AML-193 (cell line): ENCODE measurements around the gene TRIM37.
A peak's percentile ranks its signal among the peaks of the same experiment; 100 is the strongest.
"Not testable (repeated sequence)": the region's sequence is repeated elsewhere in the genome, so short reads cannot be mapped to it uniquely, and the experiment has no call there.

Experiments used
- DNase-seq, 2 experiments: peaks; one replicate each; lab custom pipeline; 2025; lab: John Stamatoyannopoulos, UW

The TRIM37 gene, protein sequence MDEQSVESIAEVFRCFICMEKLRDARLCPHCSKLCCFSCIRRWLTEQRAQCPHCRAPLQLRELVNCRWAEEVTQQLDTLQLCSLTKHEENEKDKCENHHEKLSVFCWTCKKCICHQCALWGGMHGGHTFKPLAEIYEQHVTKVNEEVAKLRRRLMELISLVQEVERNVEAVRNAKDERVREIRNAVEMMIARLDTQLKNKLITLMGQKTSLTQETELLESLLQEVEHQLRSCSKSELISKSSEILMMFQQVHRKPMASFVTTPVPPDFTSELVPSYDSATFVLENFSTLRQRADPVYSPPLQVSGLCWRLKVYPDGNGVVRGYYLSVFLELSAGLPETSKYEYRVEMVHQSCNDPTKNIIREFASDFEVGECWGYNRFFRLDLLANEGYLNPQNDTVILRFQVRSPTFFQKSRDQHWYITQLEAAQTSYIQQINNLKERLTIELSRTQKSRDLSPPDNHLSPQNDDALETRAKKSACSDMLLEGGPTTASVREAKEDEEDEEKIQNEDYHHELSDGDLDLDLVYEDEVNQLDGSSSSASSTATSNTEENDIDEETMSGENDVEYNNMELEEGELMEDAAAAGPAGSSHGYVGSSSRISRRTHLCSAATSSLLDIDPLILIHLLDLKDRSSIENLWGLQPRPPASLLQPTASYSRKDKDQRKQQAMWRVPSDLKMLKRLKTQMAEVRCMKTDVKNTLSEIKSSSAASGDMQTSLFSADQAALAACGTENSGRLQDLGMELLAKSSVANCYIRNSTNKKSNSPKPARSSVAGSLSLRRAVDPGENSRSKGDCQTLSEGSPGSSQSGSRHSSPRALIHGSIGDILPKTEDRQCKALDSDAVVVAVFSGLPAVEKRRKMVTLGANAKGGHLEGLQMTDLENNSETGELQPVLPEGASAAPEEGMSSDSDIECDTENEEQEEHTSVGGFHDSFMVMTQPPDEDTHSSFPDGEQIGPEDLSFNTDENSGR

DNA sequence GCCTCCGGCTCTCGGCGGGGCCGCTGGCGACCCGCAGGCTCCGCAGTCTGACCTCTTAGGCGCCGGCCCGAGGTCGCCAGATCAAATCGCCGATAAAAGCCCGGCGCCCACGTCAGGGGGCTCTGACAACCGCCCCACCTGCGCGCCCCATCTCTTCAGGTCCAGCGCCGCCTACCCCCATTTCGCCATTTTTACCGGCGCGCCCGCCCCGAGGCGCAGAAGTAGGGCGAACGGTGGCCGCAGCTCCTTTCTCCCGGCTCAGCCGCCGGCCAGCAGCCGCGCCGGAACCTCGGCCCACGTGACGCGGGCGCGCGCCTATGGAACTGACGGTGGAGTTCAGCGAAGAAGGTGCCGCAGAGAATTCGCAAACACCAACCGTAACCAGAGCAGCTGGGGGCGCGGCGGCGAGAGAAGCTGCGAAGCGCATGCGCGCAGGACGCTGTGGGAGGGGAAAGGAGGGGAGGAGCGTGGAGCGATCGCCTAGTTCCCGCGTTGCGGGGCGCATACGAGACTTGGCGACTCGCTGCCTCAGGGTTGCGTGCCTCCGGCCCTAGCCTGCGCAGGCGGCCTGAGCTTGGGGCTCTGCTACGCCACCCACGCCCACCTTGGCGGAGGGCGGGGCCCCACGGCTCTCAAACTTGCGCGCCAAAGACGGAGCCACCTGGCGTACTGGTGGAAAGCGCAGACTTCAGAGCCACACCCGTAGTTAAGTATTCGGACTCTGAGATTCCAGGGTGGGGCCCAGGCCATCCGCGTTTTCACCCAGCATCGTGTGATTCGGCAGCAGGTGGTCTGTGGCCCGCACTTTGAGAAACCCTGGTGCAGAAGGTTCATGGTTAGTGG, at the start of gene TRIM37:
Gene TRIM37 (minus strand): TSS at position 418 of the 843 bp plus-strand sequence. CDS start 419 bp downstream, outside the sequence.
- DNase-seq: peak; percentile 99

DNA sequence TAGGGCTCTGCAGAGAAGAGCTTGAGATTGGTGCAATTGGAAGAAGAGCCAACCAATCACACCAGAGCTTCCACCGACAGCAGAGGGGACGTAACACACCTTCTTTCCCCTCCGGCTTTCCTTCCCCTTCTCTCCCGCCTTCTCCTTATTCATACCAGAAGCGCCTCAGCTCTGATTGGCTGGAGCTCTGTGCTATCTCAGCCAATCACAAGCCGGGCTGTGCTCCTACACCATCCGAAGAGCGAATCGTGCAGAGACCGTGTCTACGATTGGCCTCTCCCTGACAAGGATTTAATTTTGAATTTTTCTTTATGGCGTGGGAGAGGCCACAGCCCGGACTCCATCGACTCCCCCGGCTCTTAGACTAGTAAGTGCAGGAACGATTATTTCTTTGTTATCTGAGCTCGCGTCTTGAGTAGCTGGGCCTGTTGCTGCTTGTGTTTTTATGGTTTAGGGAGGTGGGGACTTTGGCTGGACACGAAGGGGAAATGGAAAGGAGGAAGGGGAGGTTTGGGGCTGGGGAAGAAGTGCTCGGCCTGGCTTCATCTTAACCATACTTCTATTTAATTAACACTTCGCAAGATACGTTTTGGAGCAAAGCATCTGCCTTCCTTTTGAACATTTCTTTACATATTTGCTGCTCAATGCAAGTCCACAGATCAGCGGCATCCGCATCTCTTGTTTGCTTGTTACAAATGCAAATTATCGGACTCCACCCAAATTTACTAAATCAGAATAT, 48.9 kb upstream of the TRIM37 start, which contains the start of gene PRR11:
Gene PRR11 (plus strand): TSS at position 308 of the 739 bp plus-strand sequence. CDS start 14,007 bp downstream, outside the sequence.
- DNase-seq: peak; percentile 100

DNA sequence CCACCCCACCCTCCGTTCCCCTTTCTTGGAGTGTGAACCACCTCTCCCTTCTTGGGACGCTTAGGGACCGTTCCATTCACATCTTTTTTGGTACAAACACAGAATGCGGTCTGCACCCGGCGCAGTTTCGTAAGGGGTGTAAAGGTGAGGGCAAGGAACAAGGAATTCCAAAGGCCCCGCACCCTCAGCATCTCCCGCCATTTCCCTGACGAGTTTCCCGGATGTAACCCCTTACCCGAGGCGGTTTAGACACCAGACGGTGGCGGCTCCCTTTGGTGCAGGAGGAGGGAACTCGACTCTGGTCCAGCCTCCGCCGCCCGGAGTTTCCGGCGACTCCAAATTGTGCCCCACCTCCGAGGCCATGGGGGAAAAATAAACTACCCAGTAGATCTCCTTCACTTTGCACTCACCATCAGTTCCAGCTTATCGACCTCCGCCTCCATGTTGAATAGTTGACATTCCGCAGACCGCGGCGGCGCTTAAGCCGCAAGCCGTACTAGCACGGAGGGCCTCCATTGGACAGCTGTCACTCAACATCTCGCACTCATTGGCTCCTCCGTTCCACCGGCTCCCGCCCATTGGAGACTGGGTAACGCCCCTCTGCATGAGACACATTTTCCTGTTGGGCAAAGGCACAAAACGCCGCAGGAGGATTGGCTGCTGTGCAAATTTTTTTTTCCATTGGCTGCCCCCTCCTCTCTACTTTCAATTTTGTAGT, 48.2 kb upstream of the TRIM37 start, which contains the start of gene SKA2:
Gene SKA2 (minus strand): TSS at position 466 of the 718 bp plus-strand sequence. CDS start 23 bp downstream, at position 443.
- peak; percentile 100 for DNase-seq

DNA sequence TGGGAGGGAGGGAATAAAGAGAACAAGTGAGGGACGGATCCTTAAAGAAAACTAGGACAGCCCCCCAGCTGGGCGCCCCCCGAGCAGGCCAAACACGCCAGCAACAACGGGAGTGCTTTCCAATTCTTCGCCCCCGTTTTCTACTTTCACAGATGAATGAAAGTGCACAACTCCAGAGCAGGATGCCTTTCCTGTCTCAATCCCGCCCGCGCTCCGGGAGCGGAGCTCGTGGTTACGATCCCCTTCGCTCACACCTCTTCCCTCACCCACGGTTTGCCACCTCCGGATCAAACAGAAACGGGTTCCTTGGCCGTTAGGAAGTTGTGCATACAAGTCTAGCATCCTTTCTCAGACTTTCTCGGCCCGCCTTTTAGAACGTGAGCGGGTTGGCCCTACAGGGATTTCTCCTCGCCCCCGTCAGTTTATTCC, 47.6 kb upstream of the TRIM37 start:
- DNase-seq: peak; percentile 32 to 67

DNA sequence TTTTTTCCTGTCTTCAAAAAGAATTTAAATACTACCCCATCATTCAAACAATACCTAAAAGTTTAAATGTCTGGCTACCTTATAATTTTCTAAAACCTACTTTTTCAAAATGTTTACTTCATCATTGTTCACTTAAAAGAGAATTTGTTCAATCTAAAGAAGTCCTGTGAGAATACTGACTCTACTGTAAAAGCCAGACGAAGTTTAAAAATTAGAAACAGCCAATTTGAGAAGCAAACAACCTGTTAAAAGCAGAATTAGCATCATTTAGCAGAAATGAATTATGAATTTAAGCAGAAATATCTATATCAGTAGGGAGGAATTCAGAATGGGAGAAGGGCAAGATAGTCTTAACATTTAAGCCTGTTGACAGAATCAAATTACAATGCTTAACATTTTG, 46.2 kb upstream of the TRIM37 start:
- DNase-seq: no peak

DNA sequence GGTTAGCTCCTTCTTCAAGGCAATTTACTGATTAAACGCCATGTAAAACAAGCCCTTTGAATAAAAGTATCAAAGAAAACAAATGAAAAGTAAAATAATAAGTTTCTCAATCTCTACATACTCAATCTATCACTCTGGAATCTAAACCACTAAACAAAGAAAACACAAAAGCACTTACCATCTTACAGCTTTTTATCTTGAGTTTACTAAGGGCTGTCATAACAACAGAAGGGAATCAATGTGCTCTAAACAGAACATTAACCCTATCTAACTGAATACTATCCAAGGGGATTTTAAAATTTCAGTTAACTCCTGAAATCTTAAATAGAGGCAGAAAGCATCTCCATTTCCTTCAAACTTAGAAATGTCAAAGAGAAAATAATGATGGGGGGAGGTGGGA, 44.9 kb upstream of the TRIM37 start:
- no peak for DNase-seq

DNA sequence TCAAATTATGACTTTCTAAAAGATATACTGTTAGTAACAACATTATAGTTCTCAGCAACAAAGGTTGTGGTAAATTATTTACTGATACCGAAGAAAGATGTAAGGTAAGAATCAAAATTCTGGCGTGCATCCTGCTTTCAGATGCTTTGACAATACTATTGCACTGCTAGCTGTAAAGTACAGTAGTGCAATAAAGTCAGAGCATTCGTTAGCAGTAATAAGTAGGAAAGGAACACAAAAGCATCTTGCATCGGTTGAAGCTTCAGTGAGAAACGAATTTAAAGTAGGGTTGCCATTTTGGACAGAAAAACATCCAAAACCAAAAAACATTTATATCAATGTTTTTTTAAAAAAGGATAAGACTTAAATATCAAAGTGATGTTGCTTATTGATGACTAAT, 44.3 kb upstream of the TRIM37 start:
- DNase-seq: no peak

DNA sequence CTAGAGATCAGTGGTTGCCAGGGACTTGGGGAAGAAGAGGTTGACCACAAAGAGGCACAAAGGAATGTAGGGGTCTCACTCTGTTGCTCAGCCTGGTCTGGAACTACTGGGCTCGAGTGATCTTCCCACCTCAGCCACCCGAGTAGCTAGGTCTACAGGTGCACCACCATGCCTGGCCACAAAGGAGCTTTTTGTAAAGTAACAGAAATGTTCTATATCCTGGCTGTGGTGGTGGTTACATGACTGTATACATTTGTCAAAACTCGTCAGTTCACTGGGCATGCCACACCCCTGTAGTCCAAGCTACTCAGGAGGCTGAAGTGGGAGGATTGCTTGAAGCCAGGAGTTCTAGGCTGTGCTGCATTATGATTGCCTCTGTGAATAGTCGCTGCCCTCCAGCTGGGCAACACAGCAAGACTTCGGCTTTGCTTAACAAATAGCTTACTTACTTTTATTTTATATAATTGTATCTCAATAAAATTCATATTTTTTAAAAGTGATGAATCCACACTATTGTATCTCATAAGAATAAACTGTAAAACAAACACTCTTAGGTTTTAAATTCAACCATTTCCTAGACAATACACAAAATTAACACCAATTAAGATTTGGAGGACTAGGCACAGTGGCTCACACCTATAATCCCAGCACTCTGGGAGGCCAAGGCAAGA, 43.3 kb upstream of the TRIM37 start:
- DNase-seq: no peak

DNA sequence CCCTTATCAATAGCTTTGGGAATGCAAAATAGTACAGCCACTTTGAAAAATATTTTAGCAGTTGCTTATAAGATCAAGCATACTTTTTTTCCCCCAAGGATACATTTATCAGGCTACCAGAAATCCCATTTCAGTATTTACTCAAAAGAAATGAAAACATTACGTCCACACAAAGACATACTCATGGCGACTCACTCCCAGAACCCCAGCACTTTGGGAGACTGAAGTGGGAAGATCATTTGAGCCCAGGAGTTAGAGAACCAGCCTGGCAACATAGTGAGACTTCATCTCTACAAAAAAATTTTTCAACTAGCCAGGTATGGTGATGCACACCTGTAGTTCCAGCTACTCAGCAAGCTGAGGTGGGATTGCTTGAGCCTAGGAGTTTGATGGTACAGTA, 42.4 kb upstream of the TRIM37 start:
- DNase-seq: no peak

DNA sequence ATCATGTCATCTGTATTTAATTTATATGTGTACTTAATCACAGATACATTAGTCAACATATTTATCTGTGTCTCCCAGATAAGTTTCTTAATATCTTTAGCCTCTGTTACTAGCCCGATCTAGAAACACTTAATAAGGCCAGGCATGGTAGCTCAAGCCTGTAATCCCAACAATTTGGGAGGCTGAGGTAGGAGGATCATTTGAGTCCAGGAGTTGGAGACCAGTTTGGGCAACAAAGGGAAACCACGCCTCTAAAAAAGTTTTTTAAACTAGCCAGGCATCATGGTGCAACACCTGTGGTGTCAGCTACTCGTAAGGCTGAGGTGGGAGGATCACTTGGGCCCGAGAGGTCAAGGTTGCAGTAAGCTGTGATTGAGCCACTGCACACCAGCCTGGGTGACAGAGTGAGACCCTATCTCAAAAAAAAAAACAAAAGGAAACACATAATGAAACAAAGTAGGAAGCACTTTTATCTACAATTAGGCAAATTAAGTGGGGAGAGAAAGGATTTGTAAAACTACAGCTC, 39.0 kb upstream of the TRIM37 start:
- no peak for DNase-seq

DNA sequence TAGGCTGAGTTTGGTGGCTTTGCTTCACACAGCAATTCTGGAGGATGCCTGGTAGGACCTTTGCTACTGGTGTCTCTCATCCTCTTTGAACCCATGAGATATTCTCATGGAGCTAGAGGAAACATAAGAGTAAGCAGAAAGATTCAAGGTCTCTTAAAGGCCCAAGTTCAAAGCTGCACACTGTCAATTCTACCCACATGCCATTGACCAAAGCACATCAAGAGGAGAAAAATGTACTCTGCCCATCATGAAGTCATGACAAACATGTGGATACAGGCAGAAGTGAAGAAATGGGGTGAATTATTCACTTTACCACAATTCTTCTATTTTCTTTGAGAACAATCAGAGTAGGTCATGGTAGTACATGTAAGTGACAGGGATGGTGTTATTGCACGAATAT, 35.2 kb upstream of the TRIM37 start:
- no peak for DNase-seq

DNA sequence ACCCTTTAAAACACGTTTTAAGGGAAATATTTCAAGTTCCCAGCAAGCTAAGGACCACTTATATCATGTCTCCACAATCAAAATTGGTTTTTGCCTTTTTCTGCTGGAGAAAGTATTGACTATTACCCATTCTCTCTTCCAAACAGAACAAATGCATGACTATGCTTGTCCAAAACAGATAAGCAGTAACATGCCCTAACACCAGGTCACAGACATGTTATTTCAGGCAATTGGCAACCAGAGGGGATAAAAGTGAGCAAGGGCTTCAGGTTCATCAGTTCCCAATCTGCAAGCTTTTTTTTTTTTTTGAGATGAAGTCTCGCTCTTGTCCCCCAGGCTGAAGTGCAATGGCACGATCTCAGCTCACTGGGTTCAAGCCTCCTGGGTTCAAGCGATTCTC, 33.3 kb upstream of the TRIM37 start:
- DNase-seq: no peak

DNA sequence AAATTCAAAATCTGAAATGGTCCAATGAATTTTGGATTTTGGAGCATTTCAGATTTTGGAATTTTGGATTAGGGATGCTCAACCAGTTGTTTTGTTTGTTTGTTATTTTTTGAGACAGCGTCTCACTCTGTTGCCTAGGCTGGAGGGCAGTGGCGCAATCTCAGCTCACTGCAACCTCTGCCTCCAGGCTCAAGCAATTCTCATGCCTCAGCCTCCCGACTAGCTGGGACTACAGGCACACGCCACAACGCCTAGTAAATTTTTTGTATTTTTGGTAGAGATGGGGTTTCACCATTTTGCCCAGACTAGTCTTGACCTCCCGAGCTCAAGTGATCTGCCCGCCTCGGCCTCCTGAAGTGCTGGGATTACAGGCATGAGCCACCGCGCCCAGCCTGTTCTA, 31.7 kb upstream of the TRIM37 start:
- not testable (repeated sequence) for DNase-seq

DNA sequence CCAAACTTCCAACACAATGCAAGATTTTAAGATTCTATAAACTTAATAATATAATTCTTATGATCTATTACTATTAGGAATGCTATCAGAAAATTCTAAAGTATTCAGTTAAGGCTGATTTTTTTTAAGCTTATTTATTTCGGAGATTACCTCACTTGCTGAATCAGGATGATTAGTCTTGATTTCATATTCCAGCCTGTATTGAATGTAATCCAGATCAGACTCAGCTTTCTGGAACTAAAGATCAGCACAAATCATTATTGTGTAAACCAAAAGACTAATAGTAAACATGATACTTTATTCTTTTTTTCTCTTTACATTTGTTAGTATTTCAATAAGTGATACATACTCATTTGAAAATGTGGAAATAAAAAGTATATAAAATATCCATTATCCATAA, 24.5 kb upstream of the TRIM37 start:
- DNase-seq: no peak

DNA sequence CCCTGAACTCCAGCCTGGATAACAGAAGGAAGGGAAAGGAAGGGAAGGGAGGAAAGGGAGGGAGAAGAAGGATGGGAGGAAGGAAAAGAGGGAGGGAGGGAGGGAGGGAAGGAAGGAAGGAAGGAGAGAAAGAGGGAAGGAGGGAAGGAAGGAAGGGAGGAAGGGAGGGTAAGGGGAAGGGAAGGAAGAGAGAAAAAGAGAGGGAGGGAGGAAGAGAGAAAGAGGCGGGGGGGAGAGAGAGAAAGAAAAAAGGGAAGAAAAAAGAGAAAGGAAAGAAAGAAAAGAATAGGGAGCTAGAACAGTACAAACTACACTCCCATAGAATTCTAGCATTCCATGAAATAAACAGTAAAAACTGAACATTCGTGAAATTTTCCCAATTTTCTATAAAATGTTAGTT, 23.1 kb upstream of the TRIM37 start:
- DNase-seq: no peak

DNA sequence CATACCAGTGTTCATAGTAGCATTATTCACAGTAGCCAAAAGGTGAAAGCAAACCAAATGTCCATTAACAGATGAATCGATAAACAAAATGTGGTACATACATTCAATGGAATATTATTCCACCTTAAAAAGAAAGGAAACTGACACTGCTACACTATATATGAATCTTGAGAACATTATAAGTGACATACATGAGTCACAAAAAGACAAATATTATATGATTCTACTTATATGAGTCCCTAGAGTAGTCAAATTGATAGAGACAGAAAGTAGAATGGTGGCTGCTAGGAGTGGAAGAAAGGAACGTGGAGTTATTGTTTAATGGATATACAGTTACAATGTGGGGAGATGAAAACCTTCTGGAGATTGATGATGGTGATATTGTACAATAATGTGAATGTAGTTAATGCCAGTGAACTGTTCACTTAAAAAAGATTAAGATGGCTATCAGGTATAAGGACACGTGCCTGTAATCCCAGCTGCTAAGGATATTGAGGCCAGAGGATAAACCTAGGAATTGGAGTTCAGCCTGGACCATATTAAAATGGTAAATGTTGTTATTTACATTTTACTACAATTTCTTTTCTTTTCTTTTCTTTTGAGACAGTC, 20.2 kb upstream of the TRIM37 start:
- DNase-seq: no peak

DNA sequence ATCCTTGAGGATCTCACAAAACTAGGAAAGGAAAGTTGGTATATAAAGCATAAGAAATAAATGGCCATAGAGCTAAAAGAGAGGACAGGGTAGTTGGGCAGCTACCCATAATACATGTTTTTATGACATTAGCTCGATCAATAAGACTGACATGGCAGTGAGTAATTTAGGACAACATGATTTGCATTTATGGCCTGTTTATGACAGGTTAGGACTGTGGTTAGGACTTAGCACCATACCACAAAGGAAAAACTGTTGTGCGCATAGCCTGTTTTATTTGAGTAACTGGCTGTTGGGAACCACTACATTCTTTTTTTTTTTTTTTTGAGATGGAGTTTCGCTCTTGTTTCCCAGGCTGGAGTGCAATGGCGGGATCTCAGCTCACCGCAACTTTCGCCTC, 18.0 kb upstream of the TRIM37 start:
- DNase-seq: no peak

DNA sequence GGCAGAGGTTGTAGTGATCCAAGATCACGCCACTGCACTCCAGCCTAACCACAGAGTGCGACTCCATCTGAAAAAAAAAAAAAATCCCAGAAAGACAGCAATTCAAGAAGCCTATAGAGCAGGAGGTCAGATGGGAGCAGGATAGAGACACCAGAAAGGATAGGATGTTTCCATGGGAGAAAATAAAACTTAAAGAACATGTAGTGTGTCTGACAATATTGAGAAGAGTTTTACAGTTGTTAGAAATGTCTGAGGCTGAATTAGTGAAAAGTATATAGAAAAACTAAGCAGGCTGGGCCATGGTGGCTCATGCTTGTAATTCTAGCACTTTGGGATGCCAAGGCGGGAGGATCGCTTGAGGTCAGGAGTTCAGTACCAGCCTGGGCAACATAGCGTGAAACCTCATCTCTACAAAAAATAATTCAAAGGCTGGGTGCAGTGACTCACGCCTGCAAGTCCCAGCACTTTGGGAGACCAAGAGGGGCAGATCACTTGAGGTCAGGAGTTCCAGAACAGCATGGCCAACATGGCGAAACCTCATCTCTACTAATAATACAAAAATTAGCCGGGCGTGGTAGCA, 15.3 kb upstream of the TRIM37 start:
- DNase-seq: no peak

DNA sequence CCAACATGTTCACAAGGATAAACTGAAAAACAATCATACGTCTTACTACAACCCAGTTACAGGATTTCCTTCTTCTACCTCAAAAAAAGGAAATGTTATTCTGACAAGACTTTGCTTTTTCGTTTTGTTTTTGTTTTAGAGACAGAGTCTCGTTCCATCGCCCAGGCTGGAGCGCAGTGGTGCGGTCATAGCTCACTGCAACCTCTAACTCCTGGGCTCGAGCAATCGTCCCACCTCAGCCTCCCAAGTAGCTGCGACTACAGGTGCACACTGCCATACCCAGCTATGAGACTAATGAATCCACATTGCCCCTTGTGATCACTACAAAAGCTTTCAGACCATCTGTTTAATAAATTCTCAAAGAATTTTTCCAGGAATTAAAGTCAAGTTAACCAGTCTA, 8.8 kb upstream of the TRIM37 start:
- DNase-seq: no peak
